ENCODE results near the gene IL31RA. TPM values are rescaled to one million over a fixed set of nuclear protein-coding genes. Genes with fewer than 3 reads are reported as not detected.

IL31RA gene
- total RNA-seq, 2 experiments from 2014 or later, result 0.15 to 0.28 TPM

DNA sequence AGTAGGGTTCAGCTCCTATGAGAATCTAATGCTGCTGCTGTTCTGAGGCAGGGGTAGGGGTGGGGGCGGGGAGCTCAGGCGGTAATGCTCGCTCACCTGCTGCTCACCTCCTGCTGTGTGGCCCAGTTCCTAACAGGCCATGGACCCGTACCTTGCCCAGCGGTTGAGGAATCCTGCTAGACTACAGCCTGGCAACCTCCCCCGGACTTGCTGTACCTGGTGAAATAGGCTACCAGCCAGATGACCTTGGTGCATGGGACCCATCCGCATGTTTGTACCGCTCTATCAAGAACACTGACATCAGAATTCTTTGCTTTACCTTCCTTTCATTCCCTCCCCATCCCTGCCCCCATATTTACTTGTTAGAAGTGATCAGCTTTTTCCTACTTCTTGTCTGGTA is 15.3 kb downstream of the IL31RA start:
- ChIA-PET POLR2A (no interaction called here), CTCF (no interaction called here)
- DNase-seq, result no peak
- no peaks in the 10 kb centered on the region for H3K36me3 Mint-ChIP-seq (ENCODE audit: low read depth)
- H3K9me3 Mint-ChIP-seq, result peaks cover 2% of the 10 kb centered on the region
- peaks cover 10% of the 10 kb centered on the region for H3K4me1 Mint-ChIP-seq
- no peak overlapping the region for H3K27ac Mint-ChIP-seq
- H3K4me3 Mint-ChIP-seq, result no peak overlapping the region
- H3K27me3 Mint-ChIP-seq, result no peaks in the 10 kb centered on the region

DNA sequence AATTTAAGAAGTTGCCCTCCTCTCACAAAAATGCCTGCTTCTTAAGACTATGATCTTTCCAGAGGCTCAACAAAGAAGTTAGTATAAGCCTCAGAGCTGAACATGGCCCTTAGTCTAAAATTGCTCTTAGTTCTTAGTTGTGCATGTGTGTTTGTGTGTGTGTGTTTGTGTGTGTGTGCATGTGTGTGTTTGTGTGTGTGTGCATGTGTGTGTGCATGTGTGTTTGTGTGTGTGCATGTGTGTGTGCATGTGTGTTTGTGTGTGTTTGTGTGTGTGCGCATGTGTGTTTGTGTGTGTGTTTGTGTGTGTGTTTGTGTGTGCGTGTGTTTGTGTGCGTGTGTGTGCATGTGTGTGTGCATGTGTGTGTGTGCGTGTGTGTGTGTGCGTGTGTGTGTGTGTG is 15.8 kb downstream of the IL31RA start:
- H3K9me3 Mint-ChIP-seq, result no peaks in the 10 kb centered on the region
- CTCF ChIA-PET, result no interaction called here
- POLR2A ChIA-PET, result no interaction called here
- no peaks in the 10 kb centered on the region for H3K27me3 Mint-ChIP-seq
- no peaks in the 10 kb centered on the region for H3K36me3 Mint-ChIP-seq (ENCODE audit: low read depth)
- H3K4me1 Mint-ChIP-seq, result peaks cover 10% of the 10 kb centered on the region
- H3K27ac Mint-ChIP-seq, result no peak overlapping the region
- H3K4me3 Mint-ChIP-seq, result no peak overlapping the region
- DNase-seq, result no peak

DNA sequence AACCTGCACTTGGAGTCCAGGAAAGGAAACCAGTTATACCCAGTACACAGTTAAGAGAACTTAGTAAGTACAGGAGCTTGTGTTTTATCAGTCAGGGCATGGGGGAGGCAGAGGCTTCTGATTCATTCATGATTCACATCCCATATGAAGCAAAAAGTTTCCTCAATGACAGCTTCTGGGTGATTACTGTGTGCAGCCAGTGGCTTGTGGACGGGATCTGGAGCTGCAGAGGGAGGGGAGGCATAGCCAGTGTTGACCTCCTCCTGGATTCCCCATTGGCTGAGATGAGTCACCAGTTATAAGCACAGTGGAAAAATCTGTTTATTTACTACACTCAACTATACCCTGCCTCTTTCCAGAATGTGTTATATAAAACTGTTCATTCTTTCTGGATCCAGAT is 17.7 kb downstream of the IL31RA start:
- POLR2A ChIA-PET, result no interaction called here
- H3K27ac Mint-ChIP-seq, result no peak overlapping the region
- DNase-seq, result peak; percentile 34
- CTCF ChIA-PET, result interaction anchor here (1.3 kb wide), 1 partner anchor 14 kb away, joined by 3 read pairs; no protein-coding TSS in a partner anchor
- H3K4me3 Mint-ChIP-seq, result no peak overlapping the region
- H3K4me1 Mint-ChIP-seq, result peaks cover 10% of the 10 kb centered on the region
- no peaks in the 10 kb centered on the region for H3K27me3 Mint-ChIP-seq
- H3K36me3 Mint-ChIP-seq (ENCODE audit: low read depth), result no peaks in the 10 kb centered on the region
- no peaks in the 10 kb centered on the region for H3K9me3 Mint-ChIP-seq

DNA sequence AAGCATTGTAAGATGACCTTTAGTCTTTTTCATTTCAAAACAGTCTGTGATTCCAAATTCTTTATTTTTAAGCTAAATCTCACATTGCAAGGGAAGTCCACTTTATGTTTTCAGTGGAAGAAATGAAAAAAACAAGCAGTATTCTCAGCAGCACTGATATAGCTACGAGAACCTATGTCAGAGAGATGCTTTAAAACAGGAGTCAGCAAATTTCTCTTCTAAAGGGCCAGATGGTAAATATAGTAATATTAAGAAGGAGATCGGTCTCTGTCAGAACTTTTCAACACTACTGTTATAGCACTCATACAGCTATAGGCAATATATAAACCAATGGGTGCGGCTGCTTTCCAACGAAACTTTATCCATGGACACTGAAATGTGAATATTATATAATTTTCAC is 18.7 kb downstream of the IL31RA start:
- no peak for DNase-seq
- H3K27ac Mint-ChIP-seq, result no peak overlapping the region
- H3K4me1 Mint-ChIP-seq, result peaks cover 10% of the 10 kb centered on the region
- CTCF ChIA-PET, result no interaction called here
- POLR2A ChIA-PET, result no interaction called here
- no peak overlapping the region for H3K4me3 Mint-ChIP-seq
- H3K27me3 Mint-ChIP-seq, result peaks cover 2% of the 10 kb centered on the region
- no peaks in the 10 kb centered on the region for H3K36me3 Mint-ChIP-seq (ENCODE audit: low read depth)
- no peaks in the 10 kb centered on the region for H3K9me3 Mint-ChIP-seq

DNA sequence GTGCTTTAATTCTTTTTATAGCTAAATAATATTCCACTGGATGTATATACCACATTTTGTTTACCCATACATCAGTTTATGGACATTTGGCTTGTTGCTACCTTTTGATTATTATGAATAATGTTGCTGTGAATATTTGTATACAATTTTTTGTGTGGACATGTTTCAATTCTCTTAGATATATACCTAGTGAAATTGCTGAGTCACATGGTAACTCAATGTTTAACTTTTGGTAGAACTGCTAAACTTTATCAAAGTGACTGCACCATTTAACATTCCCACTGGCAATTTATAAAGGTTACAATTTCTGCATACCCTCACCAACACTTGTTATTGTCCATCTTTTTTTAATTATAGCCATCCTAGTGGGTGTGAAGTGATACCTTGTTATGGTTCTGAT is 22.1 kb downstream of the IL31RA start:
- POLR2A ChIA-PET, result no interaction called here
- Mint-ChIP-seq H3K27ac (no peak overlapping the region), H3K4me1 (peaks cover 8% of the 10 kb centered on the region), H3K4me3 (no peak overlapping the region), H3K9me3 (peaks cover 5% of the 10 kb centered on the region), H3K36me3 (ENCODE audit: low read depth) (peaks cover 3% of the 10 kb centered on the region), H3K27me3 (peaks cover 2% of the 10 kb centered on the region)
- CTCF ChIA-PET, result no interaction called here
- no peak for DNase-seq

DNA sequence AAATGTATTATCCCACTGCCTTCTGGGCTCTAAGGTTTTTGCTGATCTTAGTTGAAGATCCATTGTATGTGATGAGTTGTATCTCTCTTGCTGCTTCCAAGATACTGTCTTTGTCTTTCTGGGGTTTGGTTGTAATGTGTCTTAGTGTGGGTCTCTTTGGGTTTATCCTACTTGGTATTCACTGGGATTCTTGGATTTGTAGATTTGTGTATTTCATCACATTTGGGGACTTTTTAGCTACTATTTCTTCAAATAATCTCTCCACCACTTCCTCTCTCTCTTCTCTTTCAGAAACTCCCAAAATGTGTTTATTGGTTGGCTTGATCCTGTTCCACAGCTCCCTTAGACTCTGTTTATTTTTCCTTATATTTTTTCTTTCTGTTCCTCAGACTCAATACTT is 26.5 kb downstream of the IL31RA start:
- Mint-ChIP-seq H3K27me3 (peaks cover 2% of the 10 kb centered on the region), H3K27ac (no peak overlapping the region)
- POLR2A ChIA-PET, result no interaction called here

DNA sequence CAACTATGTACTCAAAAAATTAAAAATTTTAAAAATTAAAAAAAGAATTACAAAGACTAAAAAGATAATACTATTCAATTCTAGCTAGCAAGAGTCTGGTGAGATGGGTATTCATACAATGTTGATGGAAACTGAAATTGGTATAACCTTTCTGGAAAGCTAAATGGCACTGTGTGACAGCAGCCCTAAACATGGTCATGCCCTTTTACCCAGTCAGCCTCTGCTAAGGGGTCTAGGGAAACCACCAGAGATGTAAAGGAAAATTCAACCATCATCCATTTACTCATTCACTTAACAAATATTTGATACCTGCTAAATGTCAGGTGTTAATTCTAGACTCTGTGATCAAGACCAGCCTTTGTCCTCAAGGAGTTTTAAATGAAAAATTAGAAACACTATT is 29.3 kb downstream of the IL31RA start:
- no peak overlapping the region for H3K27ac Mint-ChIP-seq
- no peak for DNase-seq
- H3K36me3 Mint-ChIP-seq (ENCODE audit: low read depth), result peaks cover 3% of the 10 kb centered on the region
- no peak overlapping the region for H3K4me3 Mint-ChIP-seq
- no peaks in the 10 kb centered on the region for H3K4me1 Mint-ChIP-seq
- H3K27me3 Mint-ChIP-seq, result peaks cover 3% of the 10 kb centered on the region
- peaks cover 5% of the 10 kb centered on the region for H3K9me3 Mint-ChIP-seq
- ChIA-PET POLR2A (no interaction called here), CTCF (no interaction called here)

More for the DNA sequence above, 26.5 kb downstream of the IL31RA start:
- peaks cover 5% of the 10 kb centered on the region for H3K9me3 Mint-ChIP-seq
- no peak for DNase-seq
- H3K4me3 Mint-ChIP-seq, result no peak overlapping the region
- H3K36me3 Mint-ChIP-seq (ENCODE audit: low read depth), result peaks cover 3% of the 10 kb centered on the region
- no peaks in the 10 kb centered on the region for H3K4me1 Mint-ChIP-seq
- CTCF ChIA-PET, result interaction anchor here (2.0 kb wide), 1 partner anchor 16 kb away, joined by 6 read pairs; no protein-coding TSS in a partner anchor

DNA sequence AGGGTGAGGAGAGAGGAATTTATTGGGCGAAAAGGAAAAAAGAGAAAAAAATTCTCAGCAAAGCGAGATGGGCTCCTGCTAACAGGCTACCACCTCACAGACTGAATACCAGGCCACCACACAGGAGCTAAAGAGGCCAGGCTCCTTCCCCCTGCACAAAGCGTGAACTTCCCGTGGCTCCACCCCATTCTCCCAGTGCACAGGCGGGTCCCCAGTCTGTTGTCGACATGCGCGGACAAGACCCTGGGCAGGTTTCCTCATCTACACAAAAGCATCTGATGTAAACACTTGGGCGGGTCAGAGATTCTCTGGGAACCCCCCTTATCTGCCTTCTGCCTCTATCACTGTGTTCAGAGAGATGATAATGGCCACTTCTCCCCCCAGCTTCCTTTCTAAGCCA is 34.2 kb downstream of the IL31RA start:
- Mint-ChIP-seq H3K4me3 (no peak overlapping the region), H3K9me3 (no peaks in the 10 kb centered on the region), H3K27me3 (peaks cover 5% of the 10 kb centered on the region), H3K27ac (no peak overlapping the region), H3K36me3 (ENCODE audit: low read depth) (no peaks in the 10 kb centered on the region), H3K4me1 (no peaks in the 10 kb centered on the region)
- ChIA-PET CTCF (no interaction called here), POLR2A (no interaction called here)
- no peak for DNase-seq

DNA sequence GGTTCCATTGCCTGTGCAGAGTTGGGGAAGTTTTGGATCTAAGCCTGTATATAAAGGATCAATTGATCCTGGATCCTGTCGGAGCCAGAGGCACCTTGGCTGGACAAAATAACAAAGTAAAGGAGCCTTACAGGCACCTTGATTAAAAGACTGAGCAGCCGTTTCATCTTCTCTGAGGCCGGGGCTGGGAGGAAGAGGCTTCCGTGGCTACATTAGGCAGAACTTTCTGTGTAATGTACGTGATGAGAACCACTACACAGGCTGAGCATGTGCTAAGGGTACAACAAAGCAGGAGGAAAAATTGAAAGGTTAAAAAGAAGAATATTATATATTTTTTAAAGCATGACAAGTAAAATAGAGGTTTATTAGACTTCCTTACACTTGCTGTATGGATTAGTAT is 37.0 kb downstream of the IL31RA start:
- POLR2A ChIA-PET, result no interaction called here
- Mint-ChIP-seq H3K4me3 (no peak overlapping the region), H3K27ac (no peak overlapping the region), H3K9me3 (peaks cover 3% of the 10 kb centered on the region), H3K27me3 (peaks cover 5% of the 10 kb centered on the region), H3K36me3 (ENCODE audit: low read depth) (no peaks in the 10 kb centered on the region), H3K4me1 (no peaks in the 10 kb centered on the region)
- no peak for DNase-seq
- CTCF ChIA-PET, result no interaction called here

DNA sequence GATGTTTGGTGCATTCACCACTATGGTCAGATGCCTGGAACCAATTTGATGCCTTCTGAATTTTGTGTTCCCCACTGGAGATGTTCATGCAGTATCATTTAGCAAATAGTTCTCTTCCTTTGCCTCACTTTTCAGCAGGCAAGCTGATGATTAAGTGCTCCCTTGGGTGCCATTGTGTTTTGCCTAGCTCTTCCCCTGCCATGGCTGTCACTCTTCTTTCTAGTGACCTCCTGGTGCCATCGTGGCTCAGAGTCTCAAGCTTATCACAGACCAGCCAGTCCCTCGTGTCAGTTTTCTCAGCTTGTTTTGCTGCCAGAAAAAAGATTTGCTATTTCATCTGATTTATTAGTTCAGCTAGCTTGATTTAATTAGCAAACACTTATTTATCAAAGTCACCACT is 41.3 kb downstream of the IL31RA start:
- H3K36me3 Mint-ChIP-seq (ENCODE audit: low read depth), result no peaks in the 10 kb centered on the region
- no peak for DNase-seq
- peaks cover 5% of the 10 kb centered on the region for H3K27me3 Mint-ChIP-seq
- CTCF ChIA-PET, result interaction anchor here (1.1 kb wide), 1 partner anchor 53 kb away, joined by 3 read pairs; no protein-coding TSS in a partner anchor
- H3K4me1 Mint-ChIP-seq, result peaks cover 13% of the 10 kb centered on the region
- POLR2A ChIA-PET, result no interaction called here
- H3K4me3 Mint-ChIP-seq, result no peak overlapping the region
- H3K27ac Mint-ChIP-seq, result no peak overlapping the region
- peaks cover 5% of the 10 kb centered on the region for H3K9me3 Mint-ChIP-seq

DNA sequence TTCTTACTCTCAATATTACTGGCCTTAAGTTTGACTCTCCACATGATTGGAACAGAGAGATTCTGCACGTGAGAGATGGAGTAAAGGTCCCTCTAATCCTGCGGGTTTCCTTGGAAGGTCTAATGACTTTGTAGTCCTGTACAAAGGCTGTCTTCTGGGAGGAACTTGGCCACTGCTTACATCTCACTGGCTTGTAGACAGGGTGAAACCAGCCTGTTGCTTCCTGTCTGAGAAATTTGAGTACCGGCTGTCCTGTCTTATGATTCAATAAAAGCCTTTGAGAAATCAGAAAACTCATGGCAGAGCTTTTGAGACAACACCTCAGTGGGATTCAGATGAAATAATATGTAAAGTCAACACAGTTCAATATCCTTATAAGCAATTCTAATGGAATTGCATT is 43.0 kb downstream of the IL31RA start:
- CTCF ChIA-PET, result interaction anchor here (1.2 to 2.1 kb wide), 2 partner anchors 16 to 18 kb away, joined by 3 to 6 read pairs; no protein-coding TSS in a partner anchor
- H3K27ac Mint-ChIP-seq, result no peak overlapping the region
- H3K27me3 Mint-ChIP-seq, result peaks cover 5% of the 10 kb centered on the region
- peaks cover 14% of the 10 kb centered on the region for H3K4me1 Mint-ChIP-seq
- POLR2A ChIA-PET, result no interaction called here
- H3K9me3 Mint-ChIP-seq, result peaks cover 5% of the 10 kb centered on the region
- no peaks in the 10 kb centered on the region for H3K36me3 Mint-ChIP-seq (ENCODE audit: low read depth)
- no peak overlapping the region for H3K4me3 Mint-ChIP-seq
- no peak for DNase-seq

DNA sequence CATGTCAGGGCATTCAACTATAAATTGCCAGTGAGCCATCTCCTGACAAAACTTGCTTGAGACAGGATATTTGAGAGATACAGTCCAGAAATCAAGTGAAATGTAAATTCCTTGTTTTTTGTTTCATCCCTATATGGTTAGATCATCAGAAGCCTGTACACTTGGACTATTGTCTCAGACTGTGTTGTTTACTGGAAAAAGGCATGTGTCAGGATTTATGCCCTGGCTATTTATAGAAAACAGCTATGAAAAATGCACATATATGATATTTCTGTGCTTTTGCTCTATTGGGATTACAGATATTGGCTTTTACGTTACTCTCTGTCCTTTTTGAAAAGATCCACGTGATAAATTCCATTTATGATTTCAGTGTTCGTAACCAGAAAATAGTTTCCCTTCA is 44.2 kb downstream of the IL31RA start:
- peaks cover 5% of the 10 kb centered on the region for H3K9me3 Mint-ChIP-seq
- no peak overlapping the region for H3K4me3 Mint-ChIP-seq
- CTCF ChIA-PET, result no interaction called here
- POLR2A ChIA-PET, result no interaction called here
- peaks cover 6% of the 10 kb centered on the region for H3K27me3 Mint-ChIP-seq
- H3K27ac Mint-ChIP-seq, result no peak overlapping the region
- DNase-seq, result no peak
- peaks cover 21% of the 10 kb centered on the region for H3K4me1 Mint-ChIP-seq
- H3K36me3 Mint-ChIP-seq (ENCODE audit: low read depth), result no peaks in the 10 kb centered on the region

DNA sequence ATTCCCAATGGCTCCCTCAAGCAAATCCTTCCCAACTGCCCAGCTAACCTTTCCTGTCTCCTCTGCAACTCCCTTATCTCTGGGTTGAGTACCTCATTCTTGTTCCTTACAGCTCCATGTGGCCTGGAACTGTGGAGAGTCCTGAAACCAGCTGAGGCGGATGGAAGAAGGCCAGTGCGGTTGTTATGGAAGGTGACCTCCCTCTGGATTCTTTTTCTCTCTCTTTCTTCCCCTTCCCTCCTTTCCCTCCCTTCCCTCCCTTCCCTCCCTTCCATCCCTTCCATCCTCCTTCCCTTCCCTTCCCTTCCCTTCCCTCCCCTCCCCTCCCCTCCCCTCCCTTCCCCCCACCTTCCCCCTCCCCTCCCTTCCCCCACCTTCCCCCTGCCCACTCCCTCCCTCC is 45.1 kb downstream of the IL31RA start:
- Mint-ChIP-seq H3K36me3 (ENCODE audit: low read depth) (no peaks in the 10 kb centered on the region), H3K9me3 (peaks cover 5% of the 10 kb centered on the region), H3K4me3 (no peak overlapping the region), H3K4me1 (peaks cover 28% of the 10 kb centered on the region), H3K27me3 (peaks cover 8% of the 10 kb centered on the region), H3K27ac (no peak overlapping the region)
- ChIA-PET CTCF (no interaction called here), POLR2A (no interaction called here)
- no peak for DNase-seq

DNA sequence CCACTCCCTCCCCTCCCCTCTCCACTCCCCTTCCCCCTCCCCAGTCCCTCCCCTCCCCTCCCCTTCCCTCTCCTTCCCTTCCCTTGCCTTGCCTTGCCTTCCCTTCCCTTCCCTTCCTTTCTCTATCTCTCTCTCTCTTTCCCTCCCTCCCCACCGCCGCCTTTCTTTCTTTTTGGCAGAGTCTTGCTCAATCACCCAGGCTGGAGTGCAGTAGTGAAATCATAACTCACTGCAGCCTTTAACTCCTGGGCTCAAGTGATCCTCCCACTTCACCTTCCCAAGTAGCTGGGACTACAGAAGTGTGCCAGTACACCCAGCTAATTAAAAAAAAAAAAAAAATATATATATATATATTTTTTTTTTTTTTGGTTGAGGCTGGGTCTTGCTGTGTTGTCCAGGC is 45.5 kb downstream of the IL31RA start:
- Mint-ChIP-seq H3K27me3 (peaks cover 8% of the 10 kb centered on the region), H3K36me3 (ENCODE audit: low read depth) (no peaks in the 10 kb centered on the region), H3K4me3 (no peak overlapping the region), H3K4me1 (peaks cover 28% of the 10 kb centered on the region), H3K9me3 (peaks cover 5% of the 10 kb centered on the region), H3K27ac (no peak overlapping the region)
- DNase-seq, result no peak
- POLR2A ChIA-PET, result no interaction called here
- CTCF ChIA-PET, result no interaction called here

Data from activated CD4-positive, alpha-beta memory T cell treated with anti-CD3 and anti-CD28 coated beads, Interleukin-2, amount 10 ng/mL, durations not matched to agents 7 days and 5 days (primary cell).